Astrocyte (in vitro differentiated cells and primary cell): Measurements from ENCODE around the gene RBFOX2. TPM values are rescaled to one million over a fixed set of nuclear protein-coding genes. Genes with fewer than 3 reads are reported as not detected.

Source experiments
- DNase-seq: peaks from one replicate; pipeline ENCODE4 v3.0.0-alpha.2; 2010; ENCODE audit warnings: low read depth
- FAIRE-seq: peaks from 2 replicates; lab custom pipeline; 2011; peaks lifted over from hg19 to GRCh38; lab: Jason Lieb, UNC
- H2AFZ ChIP-seq: 2 replicates; pipeline ENCODE4 v1.6.0; 2012; ENCODE audit warnings: low read depth, low read length, inconsistent platforms
- H3K27ac ChIP-seq: 2 replicates; pipeline ENCODE4 v1.5.1; 2011; ENCODE audit warnings: low read depth, low read length, inconsistent platforms
- H3K27me3 ChIP-seq: 2 replicates; pipeline ENCODE4 v1.6.0; 2011; ENCODE audit warnings: low read length, inconsistent platforms; ENCODE audit not compliant: insufficient read depth
- H3K36me3 ChIP-seq: 2 replicates; pipeline ENCODE4 v1.5.1; 2011; ENCODE audit warnings: low read length, inconsistent platforms; ENCODE audit not compliant: insufficient read depth
- H3K4me1 ChIP-seq: 2 replicates; pipeline ENCODE4 v1.5.1; 2011; ENCODE audit warnings: low read length, inconsistent platforms; ENCODE audit not compliant: insufficient read depth
- H3K4me2 ChIP-seq: 2 replicates; pipeline ENCODE4 v1.6.0; 2012; ENCODE audit warnings: low read length, inconsistent platforms
- H3K4me3 ChIP-seq: 2 replicates; pipeline ENCODE4 v1.5.1; 2011; ENCODE audit warnings: low read depth, mild to moderate bottlenecking, low read length, inconsistent platforms; ENCODE audit not compliant: insufficient read depth
- H3K79me2 ChIP-seq: 2 replicates; pipeline ENCODE4 v1.6.0; 2012; ENCODE audit warnings: mild to moderate bottlenecking, low read length, inconsistent platforms; ENCODE audit not compliant: insufficient read depth
- H3K9ac ChIP-seq: 2 replicates; pipeline ENCODE4 v1.6.0; 2012; ENCODE audit warnings: mild to moderate bottlenecking, low read length, inconsistent platforms
- H3K9me3 ChIP-seq: 2 replicates; pipeline ENCODE4 v1.5.1; 2012; ENCODE audit warnings: low read depth, mild to moderate bottlenecking, low read length, inconsistent platforms; ENCODE audit not compliant: insufficient read depth
- H4K20me1 ChIP-seq: 2 replicates; pipeline ENCODE4 v1.6.0; 2012; ENCODE audit warnings: low read length, inconsistent platforms; ENCODE audit not compliant: insufficient read depth
- H3K27ac Mint-ChIP-seq: one replicate; pipeline ENCODE4 v1.8.0; 2021; ENCODE audit warnings: mild to moderate bottlenecking, mixed read lengths; ENCODE audit not compliant: unreplicated experiment
- H3K27me3 Mint-ChIP-seq: one replicate; pipeline ENCODE4 v1.8.0; 2021; ENCODE audit warnings: low read depth, mixed read lengths; ENCODE audit not compliant: unreplicated experiment
- H3K36me3 Mint-ChIP-seq: one replicate; pipeline ENCODE4 v1.8.0; 2021; ENCODE audit warnings: low read depth, mixed read lengths; ENCODE audit not compliant: unreplicated experiment
- H3K4me1 Mint-ChIP-seq: one replicate; pipeline ENCODE4 v1.8.0; 2021; ENCODE audit warnings: low read depth, mixed read lengths; ENCODE audit not compliant: unreplicated experiment
- H3K4me3 Mint-ChIP-seq: one replicate; pipeline ENCODE4 v1.8.0; 2021; ENCODE audit warnings: mild to moderate bottlenecking, moderate library complexity, mixed read lengths; ENCODE audit not compliant: unreplicated experiment
- H3K9me3 Mint-ChIP-seq: one replicate; pipeline ENCODE4 v1.8.0; 2021; ENCODE audit warnings: mild to moderate bottlenecking, mixed read lengths; ENCODE audit not compliant: unreplicated experiment
- EZH2 ChIP-seq: IDR thresholded peaks from 2 replicates; pipeline ENCODE4 v1.6.1; 2012; ENCODE audit warnings: mild to moderate bottlenecking, low read length, inconsistent platforms; ENCODE audit not compliant: insufficient read depth
- total RNA-seq: library from RNA; stranded (reverse); gene quantifications from 2 replicates; pipeline ENCODE4 v1.2.1, GENCODE V29; 2021
- TF ChIP-seq, protein P1 (sequence below): IDR thresholded peaks from 2 replicates; pipeline ENCODE4 v1.5.1; 2011; ENCODE audit warnings: low read depth, mild to moderate bottlenecking, inconsistent platforms, low read length, moderate library complexity; ENCODE audit not compliant: insufficient read depth

RBFOX2 gene
- total RNA-seq, 1 donor from 2014 or later = 169 TPM

- no peak overlapping the region for H3K4me3 Mint-ChIP-seq
- H3K27me3 ChIP-seq = no peaks in the 10 kb centered on the region
- H3K4me1 ChIP-seq = peaks cover 17% of the 10 kb centered on the region
- H2AFZ ChIP-seq = no peak overlapping the region
- H3K36me3 Mint-ChIP-seq = no peaks in the 10 kb centered on the region
- no peaks in the 10 kb centered on the region for H3K9me3 Mint-ChIP-seq
- DNase-seq = peak; percentile 51
- H3K4me3 ChIP-seq = no peak overlapping the region
- no peaks in the 10 kb centered on the region for H3K36me3 ChIP-seq
- H3K27ac Mint-ChIP-seq = no peak overlapping the region
- H3K27me3 Mint-ChIP-seq = no peaks in the 10 kb centered on the region
- TF ChIP-seq EZH2 = no peak
- TF ChIP-seq, protein P1, sequence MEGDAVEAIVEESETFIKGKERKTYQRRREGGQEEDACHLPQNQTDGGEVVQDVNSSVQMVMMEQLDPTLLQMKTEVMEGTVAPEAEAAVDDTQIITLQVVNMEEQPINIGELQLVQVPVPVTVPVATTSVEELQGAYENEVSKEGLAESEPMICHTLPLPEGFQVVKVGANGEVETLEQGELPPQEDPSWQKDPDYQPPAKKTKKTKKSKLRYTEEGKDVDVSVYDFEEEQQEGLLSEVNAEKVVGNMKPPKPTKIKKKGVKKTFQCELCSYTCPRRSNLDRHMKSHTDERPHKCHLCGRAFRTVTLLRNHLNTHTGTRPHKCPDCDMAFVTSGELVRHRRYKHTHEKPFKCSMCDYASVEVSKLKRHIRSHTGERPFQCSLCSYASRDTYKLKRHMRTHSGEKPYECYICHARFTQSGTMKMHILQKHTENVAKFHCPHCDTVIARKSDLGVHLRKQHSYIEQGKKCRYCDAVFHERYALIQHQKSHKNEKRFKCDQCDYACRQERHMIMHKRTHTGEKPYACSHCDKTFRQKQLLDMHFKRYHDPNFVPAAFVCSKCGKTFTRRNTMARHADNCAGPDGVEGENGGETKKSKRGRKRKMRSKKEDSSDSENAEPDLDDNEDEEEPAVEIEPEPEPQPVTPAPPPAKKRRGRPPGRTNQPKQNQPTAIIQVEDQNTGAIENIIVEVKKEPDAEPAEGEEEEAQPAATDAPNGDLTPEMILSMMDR = no peak
- peaks cover 24% of the 10 kb centered on the region for H3K4me1 Mint-ChIP-seq
- H4K20me1 ChIP-seq = peaks cover 61% of the 10 kb centered on the region
- peaks cover 67% of the 10 kb centered on the region for H3K79me2 ChIP-seq
- no peak overlapping the region for H3K27ac ChIP-seq
- H3K9me3 ChIP-seq = no peaks in the 10 kb centered on the region
- no peak overlapping the region for H3K9ac ChIP-seq
- no peak for FAIRE-seq
- peak overlapping the region; percentile 59 for H3K4me2 ChIP-seq
Measured at GRCh38 chr22:35882211-35883030, 146.2 kb downstream of the RBFOX2 start.

GRCh38 chr22:35879351-35879750 is 149.3 kb downstream of the RBFOX2 start:
- Histone ChIP-seq H3K4me3 (no peak overlapping the region), H3K9me3 (peaks cover 3% of the 10 kb centered on the region), H3K27ac (no peak overlapping the region), H3K27me3 (no peaks in the 10 kb centered on the region), H3K4me1 (peaks cover 12% of the 10 kb centered on the region), H4K20me1 (peaks cover 50% of the 10 kb centered on the region), H2AFZ (no peak overlapping the region), H3K36me3 (no peaks in the 10 kb centered on the region), H3K9ac (no peak overlapping the region), H3K79me2 (peaks cover 74% of the 10 kb centered on the region), H3K4me2 (no peak overlapping the region)
- TF ChIP-seq, protein P1 = no peak
- TF ChIP-seq EZH2 = no peak
- Mint-ChIP-seq H3K36me3 (no peaks in the 10 kb centered on the region), H3K27ac (no peak overlapping the region), H3K27me3 (no peaks in the 10 kb centered on the region), H3K4me3 (no peak overlapping the region), H3K4me1 (peaks cover 27% of the 10 kb centered on the region), H3K9me3 (no peaks in the 10 kb centered on the region)
- DNase-seq = no peak
- no peak for FAIRE-seq

DNA sequence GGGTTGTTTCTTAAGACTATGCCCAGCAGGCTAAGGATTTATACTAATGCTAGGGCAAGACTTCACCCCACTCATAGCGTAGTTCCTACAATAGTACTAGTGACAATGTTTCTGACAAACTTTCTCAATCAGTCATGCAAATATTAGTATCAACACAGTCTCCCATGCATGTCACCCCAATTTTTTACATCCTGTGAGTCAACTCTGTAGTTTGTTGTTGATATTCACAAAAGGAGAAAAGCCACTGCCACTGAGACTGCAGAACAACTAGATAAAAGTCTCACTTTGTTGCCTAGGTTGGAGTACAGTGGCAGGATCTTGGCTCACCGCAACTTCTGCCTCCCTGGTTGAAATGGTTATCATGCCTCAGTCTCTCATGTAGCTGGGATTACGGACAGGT is 155.2 kb downstream of the RBFOX2 start:
- H2AFZ ChIP-seq = no peak overlapping the region
- H3K9ac ChIP-seq = no peak overlapping the region
- Mint-ChIP-seq H3K36me3 (peaks cover 2% of the 10 kb centered on the region), H3K27ac (no peak overlapping the region), H3K9me3 (no peaks in the 10 kb centered on the region), H3K4me1 (peaks cover 20% of the 10 kb centered on the region), H3K4me3 (no peak overlapping the region), H3K27me3 (no peaks in the 10 kb centered on the region)
- TF ChIP-seq, protein P1 = no peak
- TF ChIP-seq EZH2 = no peak
- no peak for DNase-seq
- peaks cover 3% of the 10 kb centered on the region for H3K9me3 ChIP-seq
- H3K27me3 ChIP-seq = no peaks in the 10 kb centered on the region
- H3K27ac ChIP-seq = no peak overlapping the region
- H3K36me3 ChIP-seq = no peaks in the 10 kb centered on the region
- no peak overlapping the region for H3K4me3 ChIP-seq
- FAIRE-seq = no peak
- H4K20me1 ChIP-seq = peaks cover 48% of the 10 kb centered on the region
- peaks cover 3% of the 10 kb centered on the region for H3K4me1 ChIP-seq
- peaks cover 62% of the 10 kb centered on the region for H3K79me2 ChIP-seq
- no peak overlapping the region for H3K4me2 ChIP-seq
